ENCODE results near the gene AP3B2. TPM values are rescaled to one million over a fixed set of nuclear protein-coding genes. Genes with fewer than 3 reads are reported as not detected.
"Not testable (repeated sequence)": the region's sequence is repeated elsewhere in the genome, so short reads cannot be mapped to it uniquely, and the experiment has no call there.

The AP3B2 gene
- total and polyA plus RNA-seq, 10 donors = 0.15 to 9.5 (median 1.1) TPM; not detected in 1

- peaks cover 0 to 94% (median 66%) of the 10 kb centered on the region in 7 donors for H3K27me3 ChIP-seq (replicated peaks in 1 of 7)
- H3K9me3 ChIP-seq = no peaks in the 10 kb centered on the region
- WGBS, 5 donors = 17 to 23% (median 22%) methylated on average over 39 to 56 of the region's 56 CpGs
- intact Hi-C loops (cut with DNase I; ENCODE audit: low total_unique reads) = no loop called here
- H3K4me1 ChIP-seq = peaks cover 11 to 27% (median 23%) of the 10 kb centered on the region in 6 donors
- H3K27ac ChIP-seq = no peak overlapping the region
- DNase-seq = no peak
- TF ChIP-seq POLR2AphosphoS5 (IDR thresholded peaks at IDR 0.05) (no peak), CTCF (IDR thresholded peaks at IDR 0.05 in 8 of 11, conservative IDR thresholded peaks at IDR 0.05 in 3 of 11) (no peak), POLR2A (IDR thresholded peaks at IDR 0.05) (no peak)
- H3K36me3 ChIP-seq = no peaks in the 10 kb centered on the region
- H3K4me3 ChIP-seq = peak overlapping the region in 4 of 8 donors; percentile 52 to 76 (median 54)
Measured at GRCh38 chr15:82646250-82647044, 63.2 kb downstream of the AP3B2 start.

- H3K36me3 ChIP-seq; H3K9me3 ChIP-seq; H3K27ac ChIP-seq; H3K4me3 ChIP-seq; intact Hi-C loops (cut with DNase I; ENCODE audit: low total_unique reads); DNase-seq: not testable (repeated sequence)
- whole genome bisulfite sequencing, 5 donors = 89 to 92% (median 91%) methylated on average over 34 of the region's 34 CpGs
- Histone ChIP-seq H3K27me3 (replicated peaks in 1 of 7) (peaks cover 0 to 100% (median 74%) of the 10 kb centered on the region in 7 donors), H3K4me1 (peaks cover 11 to 27% (median 23%) of the 10 kb centered on the region in 6 donors)
Measured at GRCh38 chr15:82644967-82645852, 64.5 kb downstream of the AP3B2 start.

GRCh38 chr15:82643992-82644391 lies 65.7 kb downstream of the AP3B2 start:
- Histone ChIP-seq H3K4me1 (peaks cover 11 to 27% (median 23%) of the 10 kb centered on the region in 6 donors), H3K27me3 (replicated peaks in 1 of 7) (peaks cover 0 to 100% (median 79%) of the 10 kb centered on the region in 7 donors), H3K4me3 (no peak overlapping the region), H3K27ac (no peak overlapping the region), H3K36me3 (no peaks in the 10 kb centered on the region), H3K9me3 (no peaks in the 10 kb centered on the region)
- intact Hi-C loops (cut with DNase I; ENCODE audit: low total_unique reads) = no loop called here
- WGBS, 5 donors = 62 to 80% (median 65%) methylated on average over 3 of the region's 3 CpGs
- TF ChIP-seq POLR2AphosphoS5 (IDR thresholded peaks at IDR 0.05) (no peak), POLR2A (IDR thresholded peaks at IDR 0.05) (no peak), CTCF (IDR thresholded peaks at IDR 0.05 in 8 of 11, conservative IDR thresholded peaks at IDR 0.05 in 3 of 11) (no peak)
- no peak for DNase-seq

GRCh38 chr15:82642656-82643055 lies 67.0 kb downstream of the AP3B2 start:
- H3K27me3 ChIP-seq (replicated peaks in 1 of 7) = peaks cover 0 to 94% (median 67%) of the 10 kb centered on the region in 7 donors

More at GRCh38 chr15:82642656-82643055, 67.0 kb downstream of the AP3B2 start:
- TF ChIP-seq POLR2AphosphoS5 (IDR thresholded peaks at IDR 0.05) (no peak), CTCF (IDR thresholded peaks at IDR 0.05 in 8 of 11, conservative IDR thresholded peaks at IDR 0.05 in 3 of 11) (no peak), POLR2A (IDR thresholded peaks at IDR 0.05) (no peak)
- Histone ChIP-seq H3K36me3 (no peaks in the 10 kb centered on the region), H3K27ac (no peak overlapping the region), H3K4me3 (no peak overlapping the region), H3K9me3 (no peaks in the 10 kb centered on the region), H3K4me1 (peaks cover 11 to 18% (median 16%) of the 10 kb centered on the region in 6 donors)
- no peak for DNase-seq
- WGBS, 5 donors = 55 to 67% (median 60%) methylated on average over 3 of the region's 3 CpGs
- intact Hi-C loops (cut with DNase I; ENCODE audit: low total_unique reads) = no loop called here

Data from spleen (tissue), 11 donors.